KMS-11 (cell line): ENCODE data around the gene GIPC3.
"Not testable (repeated sequence)": the region's sequence is repeated elsewhere in the genome, so short reads cannot be mapped to it uniquely, and the experiment has no call there.

ENCODE experiments used
- H2AFZ ChIP-seq: fragments of 200-600 bp; sonication (generic); 2 replicates; pipeline ENCODE4 v1.6.1; 2016; ENCODE audit warnings: antibody characterized with exemption, mixed run types, low read depth
- H3K27ac ChIP-seq: fragments of 200-600 bp; sonication (generic); 2 replicates; pipeline ENCODE4 v1.6.1; 2016; ENCODE audit warnings: mild to moderate bottlenecking, mixed run types
- H3K27me3 ChIP-seq: fragments of 200-600 bp; sonication (generic); 2 replicates; pipeline ENCODE4 v1.6.1; 2017; ENCODE audit warnings: mild to moderate bottlenecking, low read depth, mixed run types, moderate library complexity; ENCODE audit not compliant: insufficient read depth
- H3K36me3 ChIP-seq: fragments of 200-600 bp; sonication (generic); 2 replicates; pipeline ENCODE4 v1.6.1; 2017; ENCODE audit warnings: mild to moderate bottlenecking, mixed run types; ENCODE audit not compliant: insufficient read depth
- H3K4me1 ChIP-seq: fragments of 200-600 bp; sonication (generic); 2 replicates; pipeline ENCODE4 v1.6.1; 2016; ENCODE audit warnings: mild to moderate bottlenecking, low read depth, mixed run types; ENCODE audit not compliant: poor library complexity, severe bottlenecking
- H3K4me2 ChIP-seq: fragments of 200-600 bp; sonication (generic); 2 replicates; pipeline ENCODE4 v1.7.0; 2016; ENCODE audit warnings: mild to moderate bottlenecking, mixed run types
- H3K4me3 ChIP-seq: fragments of 200-600 bp; sonication (generic); IDR thresholded peaks from 2 replicates; pipeline ENCODE4 v1.6.1; 2017; ENCODE audit warnings: low read depth, low read length, mixed read lengths; ENCODE audit not compliant: insufficient read depth
- H3K79me2 ChIP-seq: fragments of 200-600 bp; sonication (generic); 2 replicates; pipeline ENCODE4 v1.6.1; 2016; ENCODE audit warnings: low read depth, mixed run types; ENCODE audit not compliant: insufficient read depth
- H3K9ac ChIP-seq: fragments of 200-600 bp; sonication (generic); 2 replicates; pipeline ENCODE4 v1.6.1; 2016; ENCODE audit warnings: mild to moderate bottlenecking, mixed run types
- H4K20me1 ChIP-seq: fragments of 200-600 bp; sonication (generic); 2 replicates; pipeline ENCODE4 v1.6.1; 2016; ENCODE audit warnings: mild to moderate bottlenecking, mixed run types; ENCODE audit not compliant: insufficient read depth
- TF ChIP-seq, protein P1 (sequence below): fragments of 200-600 bp; sonication (generic); conservative IDR thresholded peaks from 2 replicates; pipeline ENCODE4 v1.6.1; 2017; ENCODE audit warnings: low read depth, mild to moderate bottlenecking, antibody characterized with exemption, low read length, moderate library complexity, mixed read lengths

The GIPC3 gene

DNA sequence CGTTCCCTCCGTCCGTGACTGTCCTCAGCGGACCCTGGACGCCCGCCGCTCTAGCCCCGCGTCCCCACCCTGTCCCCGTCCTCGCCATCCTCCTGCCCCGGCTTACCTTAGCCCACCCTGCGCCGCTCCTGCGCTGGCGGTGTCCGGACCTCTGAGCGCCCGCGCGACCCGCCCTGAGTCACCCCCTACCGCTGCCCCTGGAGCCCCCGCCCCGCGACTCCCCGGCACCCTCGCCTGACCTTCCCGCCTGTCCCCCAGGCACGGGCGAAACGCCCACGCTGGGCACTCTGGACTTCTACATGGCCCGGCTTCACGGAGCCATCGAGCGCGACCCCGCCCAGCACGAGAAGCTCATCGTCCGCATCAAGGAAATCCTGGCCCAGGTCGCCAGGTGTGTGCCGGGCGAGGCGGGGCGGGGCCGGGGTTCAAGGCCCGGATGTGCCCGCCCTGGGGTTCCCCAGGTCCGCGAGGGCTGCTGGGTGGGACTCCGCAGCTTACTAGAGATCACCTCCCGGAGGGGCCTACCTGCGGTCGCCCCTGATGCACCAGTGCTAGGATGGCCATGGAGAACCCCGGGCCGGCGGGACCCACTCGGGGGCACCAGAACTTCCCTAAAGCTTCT is 7.4 kb upstream of the GIPC3 start:
- Histone ChIP-seq H3K36me3 (no peaks in the 10 kb centered on the region), H3K4me2 (no peak overlapping the region), H3K79me2 (peaks cover 5% of the 10 kb centered on the region; the same call in 1 of the 2 replicates), H3K27me3 (no peaks in the 10 kb centered on the region), H4K20me1 (no peaks in the 10 kb centered on the region), H3K27ac (no peak overlapping the region), H2AFZ (no peak overlapping the region), H3K4me3 (no peak overlapping the region), H3K4me1 (no peaks in the 10 kb centered on the region), H3K9ac (no peak overlapping the region)
- TF ChIP-seq, protein P1, sequence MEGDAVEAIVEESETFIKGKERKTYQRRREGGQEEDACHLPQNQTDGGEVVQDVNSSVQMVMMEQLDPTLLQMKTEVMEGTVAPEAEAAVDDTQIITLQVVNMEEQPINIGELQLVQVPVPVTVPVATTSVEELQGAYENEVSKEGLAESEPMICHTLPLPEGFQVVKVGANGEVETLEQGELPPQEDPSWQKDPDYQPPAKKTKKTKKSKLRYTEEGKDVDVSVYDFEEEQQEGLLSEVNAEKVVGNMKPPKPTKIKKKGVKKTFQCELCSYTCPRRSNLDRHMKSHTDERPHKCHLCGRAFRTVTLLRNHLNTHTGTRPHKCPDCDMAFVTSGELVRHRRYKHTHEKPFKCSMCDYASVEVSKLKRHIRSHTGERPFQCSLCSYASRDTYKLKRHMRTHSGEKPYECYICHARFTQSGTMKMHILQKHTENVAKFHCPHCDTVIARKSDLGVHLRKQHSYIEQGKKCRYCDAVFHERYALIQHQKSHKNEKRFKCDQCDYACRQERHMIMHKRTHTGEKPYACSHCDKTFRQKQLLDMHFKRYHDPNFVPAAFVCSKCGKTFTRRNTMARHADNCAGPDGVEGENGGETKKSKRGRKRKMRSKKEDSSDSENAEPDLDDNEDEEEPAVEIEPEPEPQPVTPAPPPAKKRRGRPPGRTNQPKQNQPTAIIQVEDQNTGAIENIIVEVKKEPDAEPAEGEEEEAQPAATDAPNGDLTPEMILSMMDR, result no peak

DNA sequence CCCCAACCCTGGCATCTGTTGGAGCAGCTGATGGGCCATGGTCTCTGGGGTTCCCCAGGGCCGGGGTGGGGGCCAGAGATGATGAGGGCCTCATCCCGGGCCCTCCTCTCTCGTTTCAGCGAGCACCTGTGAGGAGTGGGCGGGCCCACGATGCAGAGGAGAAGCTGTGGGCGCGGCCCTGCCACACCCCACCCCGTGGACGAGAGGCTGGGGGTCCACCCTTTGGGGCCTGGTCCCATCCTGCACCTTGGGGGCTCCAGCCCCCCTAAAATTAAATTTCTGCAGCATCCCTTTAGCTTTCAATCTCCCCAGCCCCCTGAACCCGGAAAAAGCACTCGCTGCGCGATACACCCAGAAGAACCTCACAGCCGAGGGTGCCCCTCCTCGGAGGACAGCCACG is 6.9 kb upstream of the GIPC3 start:
- no peak overlapping the region for H3K27ac ChIP-seq

DNA sequence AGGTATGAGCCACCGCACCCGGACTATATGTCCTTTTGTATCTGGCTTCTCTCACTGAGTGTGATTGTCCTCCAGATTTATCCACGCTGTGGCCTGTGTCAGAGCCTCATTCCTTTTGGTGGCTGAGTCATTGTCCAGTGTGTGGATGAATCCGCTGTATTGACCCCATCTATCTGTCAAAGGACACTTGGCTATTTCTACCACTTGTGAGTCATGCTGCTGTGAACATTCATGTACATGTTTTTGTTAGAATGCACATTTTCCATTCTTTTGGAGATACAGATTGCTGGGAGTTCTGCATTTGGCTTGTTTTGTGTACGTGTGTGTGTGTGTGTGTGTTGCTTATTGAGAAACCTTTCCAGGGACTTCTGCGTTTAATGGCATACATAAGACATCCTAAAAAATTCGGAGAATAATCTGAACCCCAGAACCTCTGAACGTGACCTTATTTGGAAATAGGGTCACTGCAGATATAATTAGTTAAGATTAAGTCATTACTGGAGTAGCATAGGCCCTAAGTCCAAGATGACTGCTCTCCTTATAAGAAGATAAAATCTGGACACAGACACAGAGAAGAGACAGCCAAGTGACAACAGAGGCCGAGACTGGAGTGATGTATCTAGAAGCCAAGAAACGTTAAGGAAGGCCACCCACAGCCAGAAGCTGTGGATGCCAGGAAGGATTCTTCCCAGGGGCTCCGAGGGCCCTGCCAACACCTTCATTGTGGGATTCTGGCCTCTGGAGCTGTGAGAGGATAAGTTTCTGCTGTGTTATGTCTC is 4.9 kb upstream of the GIPC3 start:
- Histone ChIP-seq H2AFZ (no peak overlapping the region), H4K20me1 (no peaks in the 10 kb centered on the region), H3K4me2 (no peak overlapping the region), H3K9ac (no peak overlapping the region), H3K27ac (no peak overlapping the region), H3K4me3 (no peak overlapping the region), H3K27me3 (peaks cover 3% of the 10 kb centered on the region; the same call in 1 of the 2 replicates), H3K79me2 (no peaks in the 10 kb centered on the region), H3K4me1 (no peaks in the 10 kb centered on the region), H3K36me3 (no peaks in the 10 kb centered on the region)
- TF ChIP-seq, protein P1, result no peak

More for the DNA sequence above, 6.9 kb upstream of the GIPC3 start:
- Histone ChIP-seq H2AFZ (no peak overlapping the region), H3K4me1 (no peaks in the 10 kb centered on the region), H3K4me2 (no peak overlapping the region), H3K9ac (no peak overlapping the region), H3K27me3 (no peaks in the 10 kb centered on the region; the same call in 1 of the 2 replicates), H4K20me1 (no peaks in the 10 kb centered on the region), H3K36me3 (no peaks in the 10 kb centered on the region), H3K79me2 (peaks cover 3% of the 10 kb centered on the region; the same call in 1 of the 2 replicates), H3K4me3 (no peak overlapping the region)
- TF ChIP-seq, protein P1, result no peak

DNA sequence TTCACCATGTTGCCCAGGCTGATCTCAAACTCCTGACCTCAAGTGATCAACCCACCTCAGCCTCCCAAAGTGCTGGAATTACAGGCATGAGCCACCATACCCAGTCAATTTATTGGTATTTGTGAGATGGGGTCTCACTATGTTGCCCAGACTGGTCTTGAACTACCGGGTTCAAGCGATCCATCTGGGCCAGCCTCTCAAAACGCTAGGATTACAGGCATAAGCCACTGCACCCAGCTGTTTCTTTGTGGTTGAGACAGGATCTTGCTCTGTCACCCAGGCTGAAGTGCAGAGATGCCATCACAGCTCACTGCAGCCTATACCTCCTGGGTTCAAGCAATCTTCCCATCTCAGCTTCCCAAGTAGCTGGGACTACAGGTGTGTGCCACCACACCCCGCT is 3.5 kb upstream of the GIPC3 start:
- H3K36me3 ChIP-seq, H3K79me2 ChIP-seq, H3K27me3 ChIP-seq, H3K4me2 ChIP-seq, H2AFZ ChIP-seq, H3K27ac ChIP-seq, H3K9ac ChIP-seq, H3K4me1 ChIP-seq, H4K20me1 ChIP-seq, H3K4me3 ChIP-seq: not testable (repeated sequence)

DNA sequence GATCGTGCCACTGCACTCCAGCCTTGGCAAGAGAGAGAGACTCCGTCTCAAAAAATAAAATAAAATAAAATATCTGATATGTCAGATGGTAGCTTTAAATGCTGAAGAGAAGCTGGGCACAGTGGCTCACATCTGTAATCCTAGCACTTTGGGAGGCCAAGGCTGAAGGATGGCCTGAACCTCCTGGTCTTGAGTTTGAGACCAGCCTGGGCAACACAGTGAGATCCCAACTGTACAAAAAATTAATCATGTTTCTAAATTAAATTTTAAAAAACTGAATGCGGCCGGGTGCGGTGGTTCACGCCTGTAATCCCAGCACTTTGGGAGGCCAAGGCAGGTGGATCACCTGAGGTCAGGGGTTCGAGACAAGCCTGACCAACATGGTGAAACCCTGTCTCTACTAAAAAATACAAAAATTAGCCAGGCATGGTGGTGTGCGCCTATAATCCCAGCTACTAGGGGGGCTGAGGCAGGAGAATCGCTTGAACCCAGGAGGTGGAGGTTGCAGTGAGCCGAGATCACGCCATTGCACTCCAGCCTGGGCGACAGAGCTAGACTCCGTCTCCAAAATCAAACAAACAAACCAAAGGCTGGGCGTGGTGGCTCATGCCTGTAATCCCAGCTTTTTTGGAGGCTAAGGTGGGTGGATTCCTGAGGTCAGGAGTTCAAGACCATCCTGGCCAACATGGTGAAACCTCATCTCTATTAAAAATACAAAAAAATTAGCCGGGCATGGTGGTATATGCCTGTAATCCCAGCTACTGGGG is 1.1 kb upstream of the GIPC3 start:
- not testable (repeated sequence) for H3K4me3 ChIP-seq, H3K4me1 ChIP-seq, H3K9ac ChIP-seq, H2AFZ ChIP-seq, H3K4me2 ChIP-seq, H3K27me3 ChIP-seq, H3K36me3 ChIP-seq, H4K20me1 ChIP-seq, H3K79me2 ChIP-seq, H3K27ac ChIP-seq
